ENCODE measurements around the gene AASDH.
A peak's percentile ranks its signal among the peaks of the same experiment; 100 is the strongest.

Gene AASDH

GRCh38 chr4:56426273-56426672, 39.0 kb upstream of the AASDH start:
- no peak for TF ChIP-seq CTCF (IDR thresholded peaks at IDR 0.05; ENCODE audit: control insufficient read depth, extremely low read depth, insufficient read depth)

GRCh38 chr4:56425518-56425917, 38.2 kb upstream of the AASDH start:
- no peak overlapping the region for H3K4me3 ChIP-seq (ENCODE audit: low read depth, low read length)
- no peak for DNase-seq (ENCODE audit: low read depth)
- no peak for TF ChIP-seq CTCF (IDR thresholded peaks at IDR 0.05; ENCODE audit: control insufficient read depth, extremely low read depth, insufficient read depth)

More at GRCh38 chr4:56426273-56426672, 39.0 kb upstream of the AASDH start:
- DNase-seq (ENCODE audit: low read depth): no peak
- no peak overlapping the region for H3K4me3 ChIP-seq (ENCODE audit: low read depth, low read length)

- no peak for DNase-seq (ENCODE audit: low read depth)
- TF ChIP-seq CTCF (IDR thresholded peaks at IDR 0.05; ENCODE audit: control insufficient read depth, extremely low read depth, insufficient read depth): peak; percentile 51
- no peak overlapping the region for H3K4me3 ChIP-seq (ENCODE audit: low read depth, low read length)
Measured at GRCh38 chr4:56424697-56425514, 37.6 kb upstream of the AASDH start.

- no peak overlapping the region for H3K4me3 ChIP-seq (ENCODE audit: low read depth, low read length)
- TF ChIP-seq CTCF (IDR thresholded peaks at IDR 0.05; ENCODE audit: control insufficient read depth, extremely low read depth, insufficient read depth): no peak
- DNase-seq (ENCODE audit: low read depth): no peak
Measured at GRCh38 chr4:56424176-56424575, 36.9 kb upstream of the AASDH start.

GRCh38 chr4:56417396-56417795, 30.1 kb upstream of the AASDH start:
- TF ChIP-seq CTCF (IDR thresholded peaks at IDR 0.05; ENCODE audit: control insufficient read depth, extremely low read depth, insufficient read depth): no peak
- DNase-seq (ENCODE audit: low read depth): no peak
- no peak overlapping the region for H3K4me3 ChIP-seq (ENCODE audit: low read depth, low read length)

GRCh38 chr4:56416349-56416748, 29.1 kb upstream of the AASDH start:
- H3K4me3 ChIP-seq (ENCODE audit: low read depth, low read length): no peak overlapping the region
- no peak for DNase-seq (ENCODE audit: low read depth)
- TF ChIP-seq CTCF (IDR thresholded peaks at IDR 0.05; ENCODE audit: control insufficient read depth, extremely low read depth, insufficient read depth): no peak
